ENCODE measurements around the gene HRH2.

The HRH2 gene

DNA sequence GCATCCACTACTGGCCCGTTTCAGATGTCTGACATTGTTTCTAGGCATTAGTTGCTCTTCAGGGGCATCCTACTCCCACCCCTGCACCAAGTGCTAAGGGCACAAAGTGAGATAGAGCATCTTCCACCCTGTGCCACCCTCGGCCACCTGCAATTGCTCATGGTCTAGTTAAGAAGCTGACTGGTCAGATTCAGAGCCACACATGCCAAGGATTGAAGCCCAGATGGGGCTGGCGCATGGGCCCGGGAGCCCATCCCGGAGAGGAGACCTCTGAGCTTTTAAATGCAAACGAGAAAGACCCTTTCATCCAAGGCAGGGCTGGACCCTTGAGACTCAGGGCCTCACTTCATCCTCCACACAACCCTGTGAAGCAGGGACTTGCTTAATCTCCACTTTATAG, 28.5 kb downstream of the HRH2 start:
- H3K4me3 ChIP-seq (ENCODE audit: low read depth in 1 of 2, low read length in 2 of 2) = no peak overlapping the region
- H3K9me3 ChIP-seq (ENCODE audit: control insufficient read depth in 1 of 2, low read length in 2 of 2) = no peaks in the 10 kb centered on the region
- H3K4me1 ChIP-seq (ENCODE audit: control insufficient read depth in 1 of 2, insufficient read depth in 2 of 2, low read length in 2 of 2) = no peaks in the 10 kb centered on the region
- H3K36me3 ChIP-seq (ENCODE audit: control insufficient read depth in 1 of 2, insufficient read depth in 2 of 2, low read length in 2 of 2) = no peaks in the 10 kb centered on the region
- no peaks in the 10 kb centered on the region for H3K27me3 ChIP-seq (ENCODE audit: low read depth, low read length)
- no peak overlapping the region for H3K27ac ChIP-seq (ENCODE audit: low read length)

DNA sequence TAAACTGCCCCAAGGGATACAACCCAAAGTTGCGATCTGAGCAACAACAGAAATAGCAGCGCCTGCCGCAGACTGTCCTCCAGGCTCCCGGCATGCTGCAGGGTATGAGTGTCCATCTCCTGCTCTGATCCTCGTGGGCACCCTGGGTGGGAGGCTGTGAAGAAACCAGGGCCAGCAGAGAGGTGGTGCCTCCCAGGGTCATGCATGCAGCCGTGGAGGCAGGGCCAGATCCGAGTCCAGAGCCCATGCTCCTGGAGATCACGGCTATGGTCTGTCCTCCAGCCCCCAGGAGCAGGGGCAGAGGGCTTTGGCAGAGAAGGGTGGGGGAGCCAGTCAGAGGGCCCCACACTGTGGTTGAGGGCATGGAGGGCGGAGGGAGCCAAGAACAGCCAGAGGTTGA, 29.0 kb downstream of the HRH2 start:
- Histone ChIP-seq H3K27ac (ENCODE audit: low read length) (no peak overlapping the region), H3K36me3 (ENCODE audit: control insufficient read depth in 1 of 2, insufficient read depth in 2 of 2, low read length in 2 of 2) (no peaks in the 10 kb centered on the region)

DNA sequence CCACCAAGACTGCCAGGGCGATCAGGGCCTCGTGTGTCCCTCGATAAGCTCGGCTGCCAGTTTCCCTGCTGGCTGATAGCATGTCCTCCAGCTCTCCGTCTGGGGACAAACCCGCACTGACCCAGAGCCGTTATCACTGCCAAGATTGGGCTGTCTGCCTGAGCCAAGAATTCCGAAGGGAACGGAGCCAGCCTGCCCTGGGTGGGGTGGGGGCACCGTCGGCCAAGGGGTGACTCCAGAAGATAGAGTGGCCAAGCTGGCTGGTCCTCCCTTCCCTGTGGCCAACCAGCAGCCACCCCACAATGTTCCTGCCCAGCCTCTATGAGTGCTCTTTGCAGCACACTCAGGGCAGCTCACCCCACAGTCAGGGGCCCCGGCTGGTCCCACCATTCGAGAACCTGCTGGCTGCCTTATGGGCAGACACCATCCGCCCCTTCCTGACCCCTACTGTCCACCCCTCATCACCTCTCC, 29.4 kb downstream of the HRH2 start:
- H3K27ac ChIP-seq (ENCODE audit: low read length) = no peak overlapping the region
- no peaks in the 10 kb centered on the region for H3K4me1 ChIP-seq (ENCODE audit: control insufficient read depth in 1 of 2, insufficient read depth in 2 of 2, low read length in 2 of 2)
- H3K4me3 ChIP-seq (ENCODE audit: low read depth in 1 of 2, low read length in 2 of 2) = no peak overlapping the region
- no peaks in the 10 kb centered on the region for H3K27me3 ChIP-seq (ENCODE audit: low read depth, low read length)
- H3K9me3 ChIP-seq (ENCODE audit: control insufficient read depth in 1 of 2, low read length in 2 of 2) = no peaks in the 10 kb centered on the region
- H3K36me3 ChIP-seq (ENCODE audit: control insufficient read depth in 1 of 2, insufficient read depth in 2 of 2, low read length in 2 of 2) = no peaks in the 10 kb centered on the region

More for the DNA sequence above, 29.0 kb downstream of the HRH2 start:
- Histone ChIP-seq H3K4me3 (ENCODE audit: low read depth in 1 of 2, low read length in 2 of 2) (no peak overlapping the region), H3K27me3 (ENCODE audit: low read depth, low read length) (no peaks in the 10 kb centered on the region), H3K9me3 (ENCODE audit: control insufficient read depth in 1 of 2, low read length in 2 of 2) (no peaks in the 10 kb centered on the region), H3K4me1 (ENCODE audit: control insufficient read depth in 1 of 2, insufficient read depth in 2 of 2, low read length in 2 of 2) (no peaks in the 10 kb centered on the region)

DNA sequence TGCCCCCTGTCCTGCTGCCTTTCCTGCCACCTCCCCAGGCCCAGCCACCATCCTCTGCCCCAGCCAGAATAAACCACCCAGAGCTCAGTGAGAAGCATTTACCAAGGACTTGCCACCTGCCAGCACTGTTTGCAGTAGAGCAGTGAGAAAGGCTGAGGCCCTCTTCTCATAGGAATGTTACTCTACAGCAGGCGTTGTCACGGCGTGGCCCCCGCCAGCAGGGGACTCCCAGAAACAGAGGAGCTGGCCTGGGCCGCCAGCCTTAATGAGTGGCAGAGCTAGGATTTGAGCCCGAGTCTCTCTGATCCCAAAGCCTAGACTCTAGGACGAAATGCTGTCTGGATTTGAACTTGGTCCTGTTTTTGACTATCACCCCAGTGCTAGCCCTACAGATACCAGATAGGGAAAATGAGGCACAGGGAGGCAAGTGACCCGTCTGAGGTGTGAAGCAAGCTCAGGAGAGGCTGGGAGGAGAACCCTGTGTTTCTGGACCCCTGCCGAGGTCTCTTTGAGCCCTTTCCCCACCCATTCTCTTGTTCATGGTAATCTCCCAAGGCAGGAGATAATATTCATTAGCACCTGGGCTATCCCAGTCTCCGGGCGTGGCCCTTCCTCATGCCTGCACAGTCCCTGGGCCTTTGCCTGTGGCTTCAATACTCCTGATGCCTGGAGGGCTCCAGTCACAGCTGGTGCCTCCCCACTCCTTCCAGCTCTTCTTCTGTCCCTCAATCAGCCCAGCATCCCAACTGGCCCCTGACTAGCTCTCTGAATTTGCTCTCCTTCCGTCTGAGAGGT, 30.7 kb downstream of the HRH2 start:
- Histone ChIP-seq H3K27me3 (ENCODE audit: low read depth, low read length) (no peaks in the 10 kb centered on the region), H3K27ac (ENCODE audit: low read length) (no peak overlapping the region), H3K4me3 (ENCODE audit: low read depth in 1 of 2, low read length in 2 of 2) (no peak overlapping the region), H3K4me1 (ENCODE audit: control insufficient read depth in 1 of 2, insufficient read depth in 2 of 2, low read length in 2 of 2) (no peaks in the 10 kb centered on the region), H3K9me3 (ENCODE audit: control insufficient read depth in 1 of 2, low read length in 2 of 2) (no peaks in the 10 kb centered on the region), H3K36me3 (ENCODE audit: control insufficient read depth in 1 of 2, insufficient read depth in 2 of 2, low read length in 2 of 2) (no peaks in the 10 kb centered on the region)

DNA sequence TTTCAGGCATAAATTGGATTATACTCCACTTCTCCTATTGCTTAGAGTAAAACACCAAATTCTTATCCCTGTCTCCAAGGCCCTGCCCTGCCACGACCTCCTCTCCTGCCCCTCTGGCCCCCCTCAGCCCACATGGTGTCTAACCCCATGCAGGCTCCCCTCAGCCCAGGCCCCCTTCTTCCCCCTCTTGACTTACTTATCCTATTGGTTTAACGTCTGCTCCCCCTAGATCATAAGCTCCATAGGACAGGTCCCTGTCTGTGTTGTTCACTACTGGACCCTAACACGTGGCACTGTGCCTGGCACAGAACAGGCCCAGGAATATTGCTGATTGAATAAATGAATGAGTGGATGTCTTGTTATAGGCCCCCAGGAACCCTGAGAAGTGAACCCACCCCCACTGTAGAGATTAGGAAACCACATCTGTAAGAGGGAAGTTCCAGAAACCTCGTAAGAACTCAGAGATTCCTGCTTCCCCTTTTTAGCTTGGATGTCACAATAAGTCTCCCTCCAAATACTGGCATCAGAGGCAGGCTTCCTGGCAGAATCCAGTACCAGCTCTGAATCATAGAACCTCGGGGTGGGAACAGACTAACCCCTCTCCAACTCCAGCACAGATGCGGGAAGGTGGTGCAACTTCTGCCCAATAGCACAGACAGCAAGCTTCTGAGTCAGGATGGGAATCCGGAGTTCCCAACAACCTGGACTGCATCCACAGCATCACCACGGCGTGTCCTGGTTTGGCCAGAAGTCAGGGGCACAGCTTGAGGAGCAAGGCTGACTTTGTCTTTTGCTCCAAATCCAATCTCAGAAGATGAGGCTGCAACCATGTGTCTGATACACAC, 31.5 kb downstream of the HRH2 start:
- H3K36me3 ChIP-seq (ENCODE audit: control insufficient read depth in 1 of 2, insufficient read depth in 2 of 2, low read length in 2 of 2) = no peaks in the 10 kb centered on the region
- H3K4me3 ChIP-seq (ENCODE audit: low read depth in 1 of 2, low read length in 2 of 2) = no peak overlapping the region
- H3K27me3 ChIP-seq (ENCODE audit: low read depth, low read length) = no peaks in the 10 kb centered on the region
- H3K27ac ChIP-seq (ENCODE audit: low read length) = no peak overlapping the region
- no peaks in the 10 kb centered on the region for H3K9me3 ChIP-seq (ENCODE audit: control insufficient read depth in 1 of 2, low read length in 2 of 2)
- no peaks in the 10 kb centered on the region for H3K4me1 ChIP-seq (ENCODE audit: control insufficient read depth in 1 of 2, insufficient read depth in 2 of 2, low read length in 2 of 2)

DNA sequence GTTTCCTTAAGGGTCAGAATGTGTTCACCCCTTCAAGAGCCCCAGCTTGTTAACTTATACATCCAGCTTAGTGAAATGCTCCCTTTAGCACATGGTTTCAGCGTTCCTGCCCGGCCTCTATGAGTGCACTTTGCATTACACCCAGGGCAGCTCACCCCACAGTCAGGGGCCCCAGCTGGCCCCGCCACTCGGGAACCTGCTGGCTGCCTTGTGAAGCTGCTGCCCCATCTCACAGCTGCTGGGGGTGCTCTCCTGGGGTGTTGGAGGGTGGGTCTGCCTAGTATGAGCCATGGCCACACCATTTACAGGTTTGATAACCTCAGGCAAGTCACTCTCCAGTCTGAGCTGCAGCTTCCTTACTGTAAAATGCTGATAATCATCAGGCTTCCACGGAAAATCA, 32.2 kb downstream of the HRH2 start:
- Histone ChIP-seq H3K36me3 (ENCODE audit: control insufficient read depth in 1 of 2, insufficient read depth in 2 of 2, low read length in 2 of 2) (no peaks in the 10 kb centered on the region), H3K4me1 (ENCODE audit: control insufficient read depth in 1 of 2, insufficient read depth in 2 of 2, low read length in 2 of 2) (no peaks in the 10 kb centered on the region), H3K4me3 (ENCODE audit: low read depth in 1 of 2, low read length in 2 of 2) (no peak overlapping the region), H3K27me3 (ENCODE audit: low read depth, low read length) (no peaks in the 10 kb centered on the region), H3K9me3 (ENCODE audit: control insufficient read depth in 1 of 2, low read length in 2 of 2) (no peaks in the 10 kb centered on the region), H3K27ac (ENCODE audit: low read length) (no peak overlapping the region)

DNA sequence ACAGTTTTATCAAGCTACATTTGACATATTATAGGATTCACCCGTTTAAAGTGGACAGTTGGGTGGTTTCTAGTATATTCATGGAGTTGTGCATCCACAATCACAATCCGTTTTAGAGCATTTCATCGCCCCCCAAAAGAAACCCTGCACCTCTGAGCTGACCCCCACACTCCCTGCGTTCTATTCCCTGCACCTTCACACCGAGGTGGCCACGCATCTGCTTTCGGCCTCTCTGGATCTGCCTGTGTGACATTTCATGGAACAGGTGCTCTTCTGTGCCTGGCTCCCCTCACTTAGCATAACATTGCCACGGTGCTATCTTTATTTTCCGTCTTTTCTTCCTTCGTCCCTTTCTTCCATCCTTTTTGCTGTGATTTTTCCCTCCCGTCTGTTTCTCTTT, 32.7 kb downstream of the HRH2 start:
- Histone ChIP-seq H3K4me3 (ENCODE audit: low read depth in 1 of 2, low read length in 2 of 2) (no peak overlapping the region), H3K27ac (ENCODE audit: low read length) (no peak overlapping the region), H3K9me3 (ENCODE audit: control insufficient read depth in 1 of 2, low read length in 2 of 2) (no peaks in the 10 kb centered on the region), H3K4me1 (ENCODE audit: control insufficient read depth in 1 of 2, insufficient read depth in 2 of 2, low read length in 2 of 2) (no peaks in the 10 kb centered on the region), H3K36me3 (ENCODE audit: control insufficient read depth in 1 of 2, insufficient read depth in 2 of 2, low read length in 2 of 2) (no peaks in the 10 kb centered on the region), H3K27me3 (ENCODE audit: low read depth, low read length) (no peaks in the 10 kb centered on the region)

DNA sequence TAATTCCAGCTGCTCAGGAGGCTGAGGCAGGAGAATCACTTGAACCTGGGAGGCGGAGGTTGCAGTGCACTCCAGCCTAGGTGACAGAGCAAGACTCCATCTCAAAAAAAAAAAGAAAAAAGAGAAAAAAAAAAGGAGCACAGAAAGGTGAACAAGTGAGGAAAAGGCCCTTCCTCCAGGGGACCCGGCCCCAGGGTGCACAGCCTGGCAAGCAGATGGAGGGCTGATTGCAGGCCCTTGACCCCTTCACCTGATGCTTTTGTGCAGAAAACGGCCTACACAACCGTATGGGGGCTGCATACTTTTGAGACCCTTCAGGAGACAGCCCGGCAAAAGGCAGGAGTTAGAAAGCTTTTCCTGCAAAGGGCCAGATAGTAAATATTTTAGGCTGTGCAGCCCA, 33.9 kb downstream of the HRH2 start:
- Histone ChIP-seq H3K4me1 (ENCODE audit: control insufficient read depth in 1 of 2, insufficient read depth in 2 of 2, low read length in 2 of 2) (no peaks in the 10 kb centered on the region), H3K4me3 (ENCODE audit: low read depth in 1 of 2, low read length in 2 of 2) (no peak overlapping the region), H3K27ac (ENCODE audit: low read length) (no peak overlapping the region), H3K36me3 (ENCODE audit: control insufficient read depth in 1 of 2, insufficient read depth in 2 of 2, low read length in 2 of 2) (no peaks in the 10 kb centered on the region), H3K9me3 (ENCODE audit: control insufficient read depth in 1 of 2, low read length in 2 of 2) (no peaks in the 10 kb centered on the region), H3K27me3 (ENCODE audit: low read depth, low read length) (no peaks in the 10 kb centered on the region)

DNA sequence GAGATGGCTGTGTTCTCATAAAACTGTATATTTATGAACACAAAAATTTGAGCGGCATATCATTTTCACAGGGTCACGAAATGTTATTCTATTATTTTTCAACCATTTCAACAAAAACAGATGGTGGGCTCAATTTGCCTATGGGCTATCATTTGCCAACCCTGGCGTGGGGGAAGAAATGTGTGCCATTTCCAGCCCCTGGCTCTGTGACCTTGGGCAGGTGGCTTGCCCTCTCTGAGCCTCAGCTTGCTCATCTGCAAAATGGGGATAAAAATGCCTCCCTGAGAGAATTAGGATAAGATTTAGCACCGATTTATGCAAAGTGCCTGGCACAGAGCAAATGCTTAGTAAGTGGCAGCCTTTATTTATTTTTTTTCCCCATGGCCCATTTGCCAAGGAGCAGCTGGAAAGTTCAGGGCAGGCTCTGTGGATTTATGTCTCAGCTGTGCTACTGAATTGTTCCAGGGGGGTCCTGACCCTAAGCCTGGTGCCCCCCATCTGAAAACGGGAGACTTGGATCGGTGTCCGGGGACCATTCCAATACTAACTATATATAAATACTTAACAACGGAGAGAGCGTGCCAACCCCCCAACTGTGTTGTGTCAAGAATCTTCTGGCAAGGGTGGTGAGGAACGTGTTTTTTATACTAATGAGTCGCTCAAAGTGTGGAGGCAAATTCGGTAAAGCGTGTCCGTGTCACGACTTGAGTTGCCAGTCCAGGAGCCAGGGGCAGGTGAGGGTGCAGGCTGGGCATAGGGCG, 34.5 kb downstream of the HRH2 start:
- H3K9me3 ChIP-seq (ENCODE audit: control insufficient read depth in 1 of 2, low read length in 2 of 2) = no peaks in the 10 kb centered on the region
- H3K4me1 ChIP-seq (ENCODE audit: control insufficient read depth in 1 of 2, insufficient read depth in 2 of 2, low read length in 2 of 2) = no peaks in the 10 kb centered on the region
- no peak overlapping the region for H3K27ac ChIP-seq (ENCODE audit: low read length)
- no peaks in the 10 kb centered on the region for H3K27me3 ChIP-seq (ENCODE audit: low read depth, low read length)
- no peaks in the 10 kb centered on the region for H3K36me3 ChIP-seq (ENCODE audit: control insufficient read depth in 1 of 2, insufficient read depth in 2 of 2, low read length in 2 of 2)
- H3K4me3 ChIP-seq (ENCODE audit: low read depth in 1 of 2, low read length in 2 of 2) = no peak overlapping the region

DNA sequence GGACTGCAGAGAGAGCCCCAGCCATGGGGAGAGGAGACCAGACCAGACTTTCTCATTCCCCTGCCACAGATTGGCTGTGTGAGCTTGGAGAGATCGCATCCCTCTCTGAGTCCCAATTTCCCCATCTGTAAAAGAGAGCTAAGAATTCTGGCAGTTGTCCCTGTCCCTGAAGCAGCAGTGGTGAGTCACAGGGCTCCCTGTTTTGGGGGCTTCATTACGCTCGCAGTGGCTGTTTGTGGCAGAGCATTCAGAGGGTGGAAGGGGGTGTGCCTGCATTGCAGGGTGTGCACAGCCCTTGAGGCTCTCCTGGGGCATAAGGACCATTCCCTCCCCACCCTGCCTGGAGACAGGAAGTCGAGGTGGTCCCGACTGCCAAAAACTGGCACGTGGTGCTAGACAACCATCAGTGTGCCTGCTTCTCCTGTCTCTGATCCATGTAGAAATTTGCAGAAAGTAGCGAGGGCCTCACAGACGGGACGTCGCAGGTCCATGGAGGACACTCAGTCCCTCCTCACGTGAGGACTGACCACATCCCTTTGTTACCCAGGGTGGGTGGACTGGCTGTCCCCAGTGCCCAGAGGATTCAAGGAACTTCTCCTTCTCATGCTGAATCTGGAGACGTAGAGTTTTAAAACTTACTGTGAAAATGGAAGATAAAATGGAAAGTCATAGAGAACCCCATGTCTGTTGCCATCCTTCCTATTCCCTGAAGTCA, 35.3 kb downstream of the HRH2 start:
- H3K36me3 ChIP-seq (ENCODE audit: control insufficient read depth in 1 of 2, insufficient read depth in 2 of 2, low read length in 2 of 2) = no peaks in the 10 kb centered on the region
- no peaks in the 10 kb centered on the region for H3K27me3 ChIP-seq (ENCODE audit: low read depth, low read length)
- H3K9me3 ChIP-seq (ENCODE audit: control insufficient read depth in 1 of 2, low read length in 2 of 2) = no peaks in the 10 kb centered on the region
- no peak overlapping the region for H3K27ac ChIP-seq (ENCODE audit: low read length)
- H3K4me3 ChIP-seq (ENCODE audit: low read depth in 1 of 2, low read length in 2 of 2) = no peak overlapping the region
- H3K4me1 ChIP-seq (ENCODE audit: control insufficient read depth in 1 of 2, insufficient read depth in 2 of 2, low read length in 2 of 2) = no peaks in the 10 kb centered on the region

DNA sequence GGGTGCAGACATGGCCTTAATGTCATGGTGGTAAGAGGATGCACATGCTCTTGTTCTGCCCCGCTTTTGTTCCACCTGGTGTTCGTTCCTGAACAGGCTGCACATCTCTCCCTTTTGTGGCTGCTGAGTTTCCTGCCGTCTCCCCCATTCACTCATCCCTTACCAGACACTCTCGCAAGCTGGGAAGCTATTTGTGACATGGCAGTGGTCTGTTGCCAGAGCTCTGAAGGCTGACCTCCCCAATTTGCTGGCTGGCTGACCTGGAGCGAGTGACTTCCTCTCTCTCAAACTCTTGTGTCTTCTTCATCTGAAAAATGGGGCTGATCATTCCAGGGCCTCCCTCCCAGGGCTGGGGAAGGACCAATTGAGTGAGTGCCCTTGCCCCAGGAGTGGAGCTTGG, 35.9 kb downstream of the HRH2 start:
- no peaks in the 10 kb centered on the region for H3K9me3 ChIP-seq (ENCODE audit: control insufficient read depth in 1 of 2, low read length in 2 of 2)
- no peaks in the 10 kb centered on the region for H3K27me3 ChIP-seq (ENCODE audit: low read depth, low read length)
- no peak overlapping the region for H3K4me3 ChIP-seq (ENCODE audit: low read depth in 1 of 2, low read length in 2 of 2)
- no peaks in the 10 kb centered on the region for H3K4me1 ChIP-seq (ENCODE audit: control insufficient read depth in 1 of 2, insufficient read depth in 2 of 2, low read length in 2 of 2)
- no peak overlapping the region for H3K27ac ChIP-seq (ENCODE audit: low read length)
- H3K36me3 ChIP-seq (ENCODE audit: control insufficient read depth in 1 of 2, insufficient read depth in 2 of 2, low read length in 2 of 2) = no peaks in the 10 kb centered on the region

Data from muscle layer of duodenum (tissue), 2 donors.